ENCODE measurements around the gene ACYP2.

Gene ACYP2

DNA sequence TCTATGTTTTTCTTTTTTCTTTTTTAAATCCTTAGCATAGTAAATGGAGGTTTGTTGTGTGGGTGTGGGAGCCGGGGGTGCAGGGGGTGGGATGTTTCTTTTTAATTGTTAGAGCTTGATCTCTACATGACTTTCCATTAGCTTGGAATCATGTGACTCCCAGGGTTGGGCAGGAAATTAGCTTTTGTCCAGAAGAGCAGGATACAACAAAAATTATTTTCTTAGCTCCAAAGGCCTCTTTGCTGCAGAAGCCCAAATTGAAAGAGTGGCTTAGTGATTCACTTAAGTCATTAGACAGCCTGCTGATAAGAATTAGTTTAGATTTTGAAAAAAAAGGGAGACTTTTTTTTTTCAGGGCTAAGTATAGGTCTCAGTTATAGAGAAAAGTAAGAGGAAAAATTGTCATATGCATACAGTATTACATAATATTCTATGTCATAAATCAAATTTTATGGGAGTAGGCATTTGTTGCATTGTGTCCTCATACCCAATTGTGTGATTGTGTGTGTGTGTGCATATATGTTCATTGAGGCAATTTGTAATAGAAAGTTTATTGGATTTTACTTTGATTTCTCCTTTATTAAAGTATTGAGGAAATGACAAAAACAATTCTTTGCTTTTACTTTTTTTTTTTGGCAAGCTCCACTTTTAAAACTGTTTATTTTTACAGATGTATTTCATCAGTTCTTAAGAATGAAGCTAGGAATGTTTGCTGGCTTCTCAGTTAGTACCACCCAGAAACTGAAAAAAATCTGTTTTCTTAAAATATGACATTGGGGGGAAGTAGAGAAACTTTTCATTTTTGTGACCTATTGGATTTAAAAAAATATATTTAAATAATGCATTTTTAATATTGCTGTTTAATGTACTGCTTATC, 93.2 kb downstream of the ACYP2 start:
- no peak overlapping the region for H3K27ac ChIP-seq (ENCODE audit: extremely low read depth, low read depth, low read length)
- CTCF ChIA-PET = interaction anchor here (0.7 to 1.4 kb wide), 10 partner anchors 8 to 496 kb away, joined by 3 to 9 read pairs (median 4); no protein-coding TSS in a partner anchor
- no peaks in the 10 kb centered on the region for H3K4me1 ChIP-seq (ENCODE audit: control insufficient read depth, insufficient read depth, low read length)
- H3K9me3 ChIP-seq (ENCODE audit: control insufficient read depth, insufficient read depth, low read depth, low read length) = no peaks in the 10 kb centered on the region; the same call in 1 of the 2 replicates
- H3K4me3 ChIP-seq (ENCODE audit: low read depth, low read length) = no peak overlapping the region
- no peaks in the 10 kb centered on the region for H3K36me3 ChIP-seq (ENCODE audit: control insufficient read depth in 2 of 2, insufficient read depth in 1 of 2, low read length in 2 of 2)
- TF ChIP-seq MZF1 (tag by site-specific recombination; IDR thresholded peaks at IDR 0.05; ENCODE audit: borderline replicate concordance) (no peak), SCRT2 (tag by site-specific recombination; IDR thresholded peaks at IDR 0.05) (0 out of 2 replicates have a peak, but pooled peaks have one; percentile 20), ZFHX2 (tag by site-specific recombination; conservative IDR thresholded peaks at IDR 0.05) (peak; percentile 52), ZIC2 (tag by site-specific recombination; IDR thresholded peaks at IDR 0.05) (no peak), ZNF776 (tag by site-specific recombination; IDR thresholded peaks at IDR 0.05; ENCODE audit: borderline replicate concordance) (no peak), ZNF530 (tag by site-specific recombination; IDR thresholded peaks at IDR 0.05; ENCODE audit: low read depth) (no peak), FEZF1 (tag by site-specific recombination; IDR thresholded peaks at IDR 0.05) (no peak)
- TF ChIP-seq, protein P1, sequence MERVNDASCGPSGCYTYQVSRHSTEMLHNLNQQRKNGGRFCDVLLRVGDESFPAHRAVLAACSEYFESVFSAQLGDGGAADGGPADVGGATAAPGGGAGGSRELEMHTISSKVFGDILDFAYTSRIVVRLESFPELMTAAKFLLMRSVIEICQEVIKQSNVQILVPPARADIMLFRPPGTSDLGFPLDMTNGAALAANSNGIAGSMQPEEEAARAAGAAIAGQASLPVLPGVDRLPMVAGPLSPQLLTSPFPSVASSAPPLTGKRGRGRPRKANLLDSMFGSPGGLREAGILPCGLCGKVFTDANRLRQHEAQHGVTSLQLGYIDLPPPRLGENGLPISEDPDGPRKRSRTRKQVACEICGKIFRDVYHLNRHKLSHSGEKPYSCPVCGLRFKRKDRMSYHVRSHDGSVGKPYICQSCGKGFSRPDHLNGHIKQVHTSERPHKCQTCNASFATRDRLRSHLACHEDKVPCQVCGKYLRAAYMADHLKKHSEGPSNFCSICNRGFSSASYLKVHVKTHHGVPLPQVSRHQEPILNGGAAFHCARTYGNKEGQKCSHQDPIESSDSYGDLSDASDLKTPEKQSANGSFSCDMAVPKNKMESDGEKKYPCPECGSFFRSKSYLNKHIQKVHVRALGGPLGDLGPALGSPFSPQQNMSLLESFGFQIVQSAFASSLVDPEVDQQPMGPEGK (tag by site-specific recombination; IDR thresholded peaks at IDR 0.05) = no peak
- TF ChIP-seq, protein P2, sequence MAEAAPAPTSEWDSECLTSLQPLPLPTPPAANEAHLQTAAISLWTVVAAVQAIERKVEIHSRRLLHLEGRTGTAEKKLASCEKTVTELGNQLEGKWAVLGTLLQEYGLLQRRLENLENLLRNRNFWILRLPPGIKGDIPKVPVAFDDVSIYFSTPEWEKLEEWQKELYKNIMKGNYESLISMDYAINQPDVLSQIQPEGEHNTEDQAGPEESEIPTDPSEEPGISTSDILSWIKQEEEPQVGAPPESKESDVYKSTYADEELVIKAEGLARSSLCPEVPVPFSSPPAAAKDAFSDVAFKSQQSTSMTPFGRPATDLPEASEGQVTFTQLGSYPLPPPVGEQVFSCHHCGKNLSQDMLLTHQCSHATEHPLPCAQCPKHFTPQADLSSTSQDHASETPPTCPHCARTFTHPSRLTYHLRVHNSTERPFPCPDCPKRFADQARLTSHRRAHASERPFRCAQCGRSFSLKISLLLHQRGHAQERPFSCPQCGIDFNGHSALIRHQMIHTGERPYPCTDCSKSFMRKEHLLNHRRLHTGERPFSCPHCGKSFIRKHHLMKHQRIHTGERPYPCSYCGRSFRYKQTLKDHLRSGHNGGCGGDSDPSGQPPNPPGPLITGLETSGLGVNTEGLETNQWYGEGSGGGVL (tag by site-specific recombination; IDR thresholded peaks at IDR 0.05) = peak; percentile 9; the same call in 1 of the 2 replicates
- TF ChIP-seq, protein P3, sequence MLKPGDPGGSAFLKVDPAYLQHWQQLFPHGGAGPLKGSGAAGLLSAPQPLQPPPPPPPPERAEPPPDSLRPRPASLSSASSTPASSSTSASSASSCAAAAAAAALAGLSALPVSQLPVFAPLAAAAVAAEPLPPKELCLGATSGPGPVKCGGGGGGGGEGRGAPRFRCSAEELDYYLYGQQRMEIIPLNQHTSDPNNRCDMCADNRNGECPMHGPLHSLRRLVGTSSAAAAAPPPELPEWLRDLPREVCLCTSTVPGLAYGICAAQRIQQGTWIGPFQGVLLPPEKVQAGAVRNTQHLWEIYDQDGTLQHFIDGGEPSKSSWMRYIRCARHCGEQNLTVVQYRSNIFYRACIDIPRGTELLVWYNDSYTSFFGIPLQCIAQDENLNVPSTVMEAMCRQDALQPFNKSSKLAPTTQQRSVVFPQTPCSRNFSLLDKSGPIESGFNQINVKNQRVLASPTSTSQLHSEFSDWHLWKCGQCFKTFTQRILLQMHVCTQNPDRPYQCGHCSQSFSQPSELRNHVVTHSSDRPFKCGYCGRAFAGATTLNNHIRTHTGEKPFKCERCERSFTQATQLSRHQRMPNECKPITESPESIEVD (tag by site-specific recombination; IDR thresholded peaks at IDR 0.05) = 0 out of 2 replicates have a peak, but pooled peaks have one; percentile 7
- POLR2A ChIA-PET = no interaction called here

DNA sequence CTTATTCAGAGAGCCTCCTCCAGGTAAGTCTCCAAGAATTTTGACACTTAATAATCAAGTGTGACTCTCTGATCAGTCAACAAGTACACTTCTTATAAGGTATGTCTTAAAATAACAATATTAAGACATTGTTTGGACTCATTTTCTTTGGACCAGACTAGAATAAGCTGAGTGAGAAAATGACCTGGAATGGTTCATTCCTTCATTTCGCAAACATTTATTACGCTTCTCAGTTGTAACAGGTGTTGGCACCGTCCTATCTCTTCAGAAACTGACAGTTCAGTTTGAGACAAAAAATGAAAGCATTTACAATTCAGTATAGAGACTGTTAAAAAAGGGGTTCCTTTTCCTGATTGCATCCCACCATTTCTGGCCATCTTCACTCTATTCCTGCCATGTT, 94.0 kb downstream of the ACYP2 start:
- CTCF ChIA-PET = interaction anchor here (1.1 kb wide), 2 partner anchors 137 to 297 kb away, joined by 3 to 4 read pairs; no protein-coding TSS in a partner anchor
- Histone ChIP-seq H3K4me3 (ENCODE audit: low read depth, low read length) (no peak overlapping the region), H3K27ac (ENCODE audit: extremely low read depth, low read depth, low read length) (no peak overlapping the region), H3K9me3 (ENCODE audit: control insufficient read depth, insufficient read depth, low read depth, low read length) (no peaks in the 10 kb centered on the region; the same call in 1 of the 2 replicates), H3K4me1 (ENCODE audit: control insufficient read depth, insufficient read depth, low read length) (no peaks in the 10 kb centered on the region), H3K36me3 (ENCODE audit: control insufficient read depth in 2 of 2, insufficient read depth in 1 of 2, low read length in 2 of 2) (no peaks in the 10 kb centered on the region)
- POLR2A ChIA-PET = no interaction called here
- TF ChIP-seq KLF7 (tag by site-specific recombination; IDR thresholded peaks at IDR 0.05; ENCODE audit: borderline replicate concordance) (no peak), ZNF132 (tag by site-specific recombination; IDR thresholded peaks at IDR 0.05; ENCODE audit: borderline replicate concordance) (no peak), ZNF624 (tag by site-specific recombination; IDR thresholded peaks at IDR 0.05) (no peak), ZNF10 (tag by site-specific recombination; IDR thresholded peaks at IDR 0.05) (no peak), ZNF623 (tag by site-specific recombination; IDR thresholded peaks at IDR 0.05) (no peak), ZNF549 (tag by site-specific recombination; IDR thresholded peaks at IDR 0.05) (no peak), HOXA7 (CRISPR knock-in tag; IDR thresholded peaks at IDR 0.05; ENCODE audit: borderline replicate concordance) (no peak), ZNF274 (IDR thresholded peaks at IDR 0.05; ENCODE audit: low read length) (no peak), ZNF274 (tag by site-specific recombination; IDR thresholded peaks at IDR 0.05; ENCODE audit: borderline replicate concordance) (no peak), KLF1 (tag by site-specific recombination; IDR thresholded peaks at IDR 0.05) (no peak), SCRT1 (tag by site-specific recombination; IDR thresholded peaks at IDR 0.05; ENCODE audit: borderline replicate concordance) (no peak), ZNF707 (tag by site-specific recombination; IDR thresholded peaks at IDR 0.05) (no peak), ZNF211 (tag by site-specific recombination; IDR thresholded peaks at IDR 0.05; ENCODE audit: low read depth) (no peak)
- TF ChIP-seq, protein P4, sequence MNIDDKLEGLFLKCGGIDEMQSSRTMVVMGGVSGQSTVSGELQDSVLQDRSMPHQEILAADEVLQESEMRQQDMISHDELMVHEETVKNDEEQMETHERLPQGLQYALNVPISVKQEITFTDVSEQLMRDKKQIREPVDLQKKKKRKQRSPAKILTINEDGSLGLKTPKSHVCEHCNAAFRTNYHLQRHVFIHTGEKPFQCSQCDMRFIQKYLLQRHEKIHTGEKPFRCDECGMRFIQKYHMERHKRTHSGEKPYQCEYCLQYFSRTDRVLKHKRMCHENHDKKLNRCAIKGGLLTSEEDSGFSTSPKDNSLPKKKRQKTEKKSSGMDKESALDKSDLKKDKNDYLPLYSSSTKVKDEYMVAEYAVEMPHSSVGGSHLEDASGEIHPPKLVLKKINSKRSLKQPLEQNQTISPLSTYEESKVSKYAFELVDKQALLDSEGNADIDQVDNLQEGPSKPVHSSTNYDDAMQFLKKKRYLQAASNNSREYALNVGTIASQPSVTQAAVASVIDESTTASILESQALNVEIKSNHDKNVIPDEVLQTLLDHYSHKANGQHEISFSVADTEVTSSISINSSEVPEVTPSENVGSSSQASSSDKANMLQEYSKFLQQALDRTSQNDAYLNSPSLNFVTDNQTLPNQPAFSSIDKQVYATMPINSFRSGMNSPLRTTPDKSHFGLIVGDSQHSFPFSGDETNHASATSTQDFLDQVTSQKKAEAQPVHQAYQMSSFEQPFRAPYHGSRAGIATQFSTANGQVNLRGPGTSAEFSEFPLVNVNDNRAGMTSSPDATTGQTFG (tag by site-specific recombination; IDR thresholded peaks at IDR 0.05; ENCODE audit: borderline replicate concordance) = no peak
- TF ChIP-seq, protein P5, sequence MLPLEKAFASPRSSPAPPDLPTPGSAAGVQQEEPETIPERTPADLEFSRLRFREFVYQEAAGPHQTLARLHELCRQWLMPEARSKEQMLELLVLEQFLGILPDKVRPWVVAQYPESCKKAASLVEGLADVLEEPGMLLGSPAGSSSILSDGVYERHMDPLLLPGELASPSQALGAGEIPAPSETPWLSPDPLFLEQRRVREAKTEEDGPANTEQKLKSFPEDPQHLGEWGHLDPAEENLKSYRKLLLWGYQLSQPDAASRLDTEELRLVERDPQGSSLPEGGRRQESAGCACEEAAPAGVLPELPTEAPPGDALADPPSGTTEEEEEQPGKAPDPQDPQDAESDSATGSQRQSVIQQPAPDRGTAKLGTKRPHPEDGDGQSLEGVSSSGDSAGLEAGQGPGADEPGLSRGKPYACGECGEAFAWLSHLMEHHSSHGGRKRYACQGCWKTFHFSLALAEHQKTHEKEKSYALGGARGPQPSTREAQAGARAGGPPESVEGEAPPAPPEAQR (tag by site-specific recombination; IDR thresholded peaks at IDR 0.05) = no peak

Data from HEK293 (cell line).